HG03469 (cell line): ENCODE measurements around the gene GEN1.

Source experiments
- ATAC-seq: cut with Tn5 transposase; IDR thresholded peaks from one replicate; pipeline ENCODE4 v1.9.1; 2021; ENCODE audit warnings: mild to moderate bottlenecking, moderate library complexity, moderate number of reproducible peaks; ENCODE audit not compliant: unreplicated experiment

GEN1 gene

DNA sequence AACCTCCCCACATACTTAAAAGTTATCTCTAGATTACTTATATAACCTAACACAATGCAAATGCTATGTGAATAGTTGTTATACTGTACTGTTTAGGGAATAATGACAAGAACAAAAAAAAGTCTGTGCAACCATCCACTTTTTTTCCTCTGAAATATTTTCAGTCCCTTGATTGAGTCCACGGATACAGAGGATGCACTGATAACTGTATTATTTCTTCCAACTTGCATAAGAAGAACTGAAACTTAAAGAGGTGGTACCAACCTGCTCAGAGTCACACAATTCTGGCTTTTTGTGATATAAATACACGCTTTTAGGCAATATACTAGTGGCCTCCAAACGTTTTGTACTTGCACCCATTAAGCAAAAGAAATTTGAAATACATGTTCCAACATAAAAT, 1.7 kb upstream of the GEN1 start:
- peak; percentile 22 for ATAC-seq

DNA sequence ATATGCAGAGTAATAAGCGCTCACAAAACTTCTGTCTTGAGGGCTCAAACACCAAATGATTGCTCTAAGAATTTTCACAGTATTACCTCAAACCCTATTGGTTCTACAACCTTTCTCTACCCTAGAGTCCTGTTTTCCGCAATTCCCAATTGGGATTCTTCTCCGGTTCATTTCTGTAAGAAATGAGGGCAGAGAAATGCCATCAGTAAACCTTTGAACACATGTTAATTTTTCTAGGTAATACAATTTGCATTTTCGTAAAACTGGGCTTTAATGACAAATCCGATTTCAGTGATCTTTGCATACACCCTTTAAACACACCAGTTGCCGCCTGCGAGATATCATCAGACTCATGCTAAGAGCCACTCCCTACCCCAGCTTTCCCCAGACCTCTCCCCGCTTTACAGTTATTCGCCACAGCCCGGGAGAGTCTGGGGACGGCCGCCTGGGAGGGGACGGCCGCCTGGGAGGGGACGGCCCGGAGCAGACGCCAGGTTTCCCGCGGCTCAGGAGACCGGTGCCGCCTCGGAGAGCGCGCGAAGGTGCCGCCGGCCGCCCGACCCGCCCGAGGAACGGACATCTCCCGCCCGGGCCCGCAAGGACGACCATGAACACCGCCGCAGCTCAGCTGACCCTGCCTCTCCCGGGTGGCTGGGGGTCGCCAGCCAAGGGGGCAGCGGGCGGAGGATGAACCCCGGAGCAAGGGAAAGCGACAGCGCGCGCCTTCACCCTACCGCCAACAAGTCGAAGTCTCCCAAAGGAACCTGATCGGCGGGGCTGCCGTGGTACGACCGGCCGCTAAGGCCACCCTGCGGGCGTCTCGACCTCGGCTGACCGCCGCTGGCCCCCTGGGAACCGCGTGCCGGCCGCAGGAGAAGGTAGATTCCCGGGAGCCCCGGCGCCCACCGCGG, 791 bp upstream of the GEN1 start:
- ATAC-seq, result peak; percentile 24

DNA sequence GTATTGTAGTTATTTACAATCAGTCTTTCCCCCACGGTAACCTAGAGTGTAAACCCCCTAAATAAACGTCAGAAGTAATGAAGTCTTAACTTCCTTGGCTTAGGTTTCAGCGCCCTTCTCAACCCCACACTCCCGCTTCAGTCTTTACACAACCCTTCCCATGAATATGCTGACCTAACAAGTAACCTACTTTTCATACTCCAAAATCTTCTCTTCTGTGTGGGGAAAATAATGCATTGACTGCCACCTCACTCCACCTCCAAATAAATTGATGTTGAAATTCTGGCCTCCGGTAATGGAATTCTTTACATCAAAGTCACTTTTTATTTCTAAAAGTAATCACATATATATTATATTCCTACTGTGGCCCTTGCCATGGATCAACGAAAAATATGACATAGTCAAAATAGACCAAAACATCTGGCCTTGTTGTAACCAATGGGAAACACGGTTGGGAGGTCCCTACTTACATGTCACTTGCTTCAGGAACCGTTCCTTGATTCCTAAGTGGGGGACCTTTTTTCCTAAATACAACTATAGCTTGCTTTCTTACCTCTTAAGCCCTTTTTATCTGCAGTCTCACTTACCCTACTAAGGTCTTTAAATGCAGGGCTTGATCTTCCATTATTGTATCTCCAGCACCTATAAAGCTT, 961 bp downstream of the GEN1 start:
- no peak for ATAC-seq

DNA sequence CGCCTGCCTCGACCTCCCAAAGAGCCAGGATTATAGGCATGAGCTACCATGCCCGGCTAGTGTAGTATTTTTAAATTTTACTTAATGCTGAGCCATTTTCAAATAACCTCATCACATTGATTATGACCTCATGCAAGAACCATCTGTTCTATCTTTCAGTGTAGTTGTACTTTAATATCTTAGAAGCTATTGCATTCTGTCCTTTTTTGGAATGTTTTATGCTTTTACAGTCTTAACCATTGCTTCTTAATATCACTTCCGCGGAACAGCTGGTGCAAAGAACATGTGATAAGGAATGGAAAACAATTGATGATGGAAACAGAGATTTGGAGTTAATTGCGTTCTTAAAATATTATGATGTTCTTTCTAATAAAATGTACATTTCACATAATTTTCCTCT, 2.7 kb downstream of the GEN1 start:
- no peak for ATAC-seq

DNA sequence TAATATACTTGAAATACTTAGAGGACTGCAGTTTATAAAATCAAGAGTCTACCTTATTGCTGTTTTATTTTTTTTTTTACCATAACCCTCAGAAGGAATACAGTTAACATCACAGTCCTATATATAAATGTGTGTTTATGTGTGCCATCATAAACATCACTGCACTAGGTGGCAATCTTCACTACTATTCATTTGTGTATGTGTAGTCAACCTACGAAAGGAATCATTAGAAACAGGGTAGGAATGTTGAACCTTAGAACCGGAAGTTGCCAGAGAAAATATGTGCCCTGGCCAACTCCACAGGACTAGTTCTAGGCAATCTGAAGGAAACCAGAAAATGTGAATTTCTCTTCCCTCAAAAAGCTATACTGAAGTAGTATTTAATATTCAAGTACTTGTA, 3.4 kb downstream of the GEN1 start:
- ATAC-seq, result no peak

DNA sequence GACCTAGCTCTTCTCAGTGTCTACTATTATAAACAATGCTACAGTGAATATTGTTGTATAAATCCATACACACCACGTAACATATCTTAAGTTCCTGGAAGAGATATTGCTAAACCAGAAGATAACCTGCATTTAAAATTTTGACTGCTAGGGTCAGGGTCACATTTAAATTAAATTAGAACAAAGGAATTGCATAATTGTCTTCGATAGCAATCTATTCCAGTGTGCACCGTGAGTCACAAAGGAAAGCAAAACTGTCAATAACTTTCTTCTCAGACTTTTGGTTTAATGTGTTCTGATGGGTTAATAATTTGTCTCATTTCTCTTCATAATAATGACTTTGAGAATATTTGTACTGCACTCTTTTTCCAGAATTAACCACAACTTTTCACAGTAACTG, 4.2 kb downstream of the GEN1 start:
- ATAC-seq, result no peak

DNA sequence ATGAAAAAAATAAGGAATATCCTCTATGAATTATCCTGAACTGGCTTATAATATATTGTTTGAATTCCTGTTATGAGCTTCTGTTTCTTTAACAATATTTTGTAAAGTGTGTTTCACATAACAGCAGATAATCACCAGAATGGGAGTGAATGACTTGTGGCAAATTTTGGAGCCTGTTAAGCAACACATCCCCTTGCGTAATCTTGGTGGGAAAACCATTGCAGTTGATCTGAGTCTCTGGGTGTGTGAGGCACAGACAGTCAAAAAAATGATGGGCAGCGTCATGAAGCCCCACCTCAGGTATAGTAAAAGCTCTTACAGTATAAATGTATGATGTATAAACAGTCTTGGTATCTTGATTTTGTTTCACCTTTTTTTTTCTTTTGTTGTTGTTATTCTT, 5.9 kb downstream of the GEN1 start:
- no peak for ATAC-seq

DNA sequence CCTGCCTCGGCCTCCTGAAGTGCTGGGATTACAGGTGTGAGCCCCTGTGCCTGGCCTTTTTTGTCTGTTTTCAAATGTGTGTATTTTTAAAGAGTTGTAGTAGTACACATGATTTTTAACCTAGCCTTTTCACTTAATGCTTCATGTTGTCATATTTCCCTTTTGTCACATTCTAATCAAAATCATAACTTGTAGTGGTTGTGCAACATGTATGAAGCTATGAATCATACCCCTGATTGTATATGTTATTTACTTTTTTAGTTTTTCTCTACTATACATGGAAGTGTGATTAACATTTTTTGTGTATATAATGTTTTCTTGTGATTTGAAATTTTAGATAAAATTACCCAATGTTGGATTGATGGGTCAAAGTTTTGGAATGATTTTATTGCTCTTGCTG, 8.5 kb downstream of the GEN1 start:
- no peak for ATAC-seq

DNA sequence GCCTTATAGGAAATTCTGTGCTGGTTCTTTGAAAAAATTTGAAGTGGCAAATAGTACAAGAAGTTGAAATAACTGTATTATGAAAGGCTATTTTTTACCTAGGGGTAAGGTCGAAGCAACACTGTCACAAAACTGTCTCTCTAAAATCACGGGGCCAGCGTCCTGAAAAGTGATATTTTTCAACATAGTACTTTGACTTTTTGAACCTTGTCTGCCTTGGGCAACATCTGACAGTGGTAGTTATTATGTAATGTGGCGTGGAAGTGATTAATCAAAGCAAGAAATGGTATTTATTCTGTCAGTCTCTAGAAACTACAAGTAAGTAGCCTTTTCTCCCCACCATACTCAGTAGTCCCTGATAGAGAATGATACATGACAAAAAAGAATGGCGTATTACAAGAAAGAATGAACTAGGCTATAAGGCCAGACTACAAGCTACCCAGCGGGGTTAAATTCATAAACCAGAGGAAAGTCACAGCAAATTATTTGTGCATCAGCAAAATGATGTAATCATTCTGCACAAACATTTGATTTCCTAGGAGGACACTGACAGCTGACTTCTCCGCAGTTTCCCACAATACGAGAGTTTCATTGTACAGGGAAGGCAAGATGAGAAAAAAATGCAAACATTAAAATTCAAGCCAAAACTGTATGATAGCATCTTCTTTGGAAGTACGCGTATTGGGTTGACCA, 9.8 kb downstream of the GEN1 start:
- ATAC-seq, result no peak

DNA sequence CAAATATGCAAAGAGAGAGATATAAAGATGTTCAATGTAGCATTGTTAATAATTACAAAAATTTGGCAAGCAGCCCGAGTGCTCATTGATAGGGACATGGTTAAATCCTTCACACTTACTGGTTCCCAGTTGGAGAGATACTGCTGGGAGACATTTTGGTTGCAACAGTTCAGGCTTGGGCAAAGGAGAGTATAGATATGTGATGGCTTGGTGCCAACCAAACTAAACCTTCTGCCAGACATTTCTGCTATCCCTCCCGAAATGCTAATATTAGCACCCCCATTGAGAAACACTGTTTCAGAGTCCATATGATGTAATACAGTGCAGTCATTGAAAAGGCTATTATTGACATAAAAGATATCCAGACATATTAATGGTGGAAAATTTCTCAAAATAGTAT, 11.5 kb downstream of the GEN1 start:
- ATAC-seq, result no peak

DNA sequence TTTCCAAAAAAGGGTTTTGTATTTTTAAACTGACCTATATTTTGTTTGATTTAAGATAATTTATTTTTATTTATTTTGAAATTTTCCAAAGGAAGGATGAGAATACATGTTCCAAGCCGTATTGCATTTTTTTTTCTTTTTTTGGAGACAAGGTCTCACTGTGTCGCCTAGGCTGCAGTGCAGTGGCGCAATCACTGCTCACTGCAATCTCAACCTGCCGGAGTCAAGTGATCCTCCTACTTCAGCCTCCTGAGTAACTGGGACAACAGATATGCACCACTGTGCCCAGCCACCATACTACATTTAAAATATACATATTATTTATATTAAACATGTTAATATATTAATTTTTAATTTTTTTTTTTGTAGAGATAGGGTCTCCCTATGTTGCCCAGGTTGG, 15.0 kb downstream of the GEN1 start:
- no peak for ATAC-seq

DNA sequence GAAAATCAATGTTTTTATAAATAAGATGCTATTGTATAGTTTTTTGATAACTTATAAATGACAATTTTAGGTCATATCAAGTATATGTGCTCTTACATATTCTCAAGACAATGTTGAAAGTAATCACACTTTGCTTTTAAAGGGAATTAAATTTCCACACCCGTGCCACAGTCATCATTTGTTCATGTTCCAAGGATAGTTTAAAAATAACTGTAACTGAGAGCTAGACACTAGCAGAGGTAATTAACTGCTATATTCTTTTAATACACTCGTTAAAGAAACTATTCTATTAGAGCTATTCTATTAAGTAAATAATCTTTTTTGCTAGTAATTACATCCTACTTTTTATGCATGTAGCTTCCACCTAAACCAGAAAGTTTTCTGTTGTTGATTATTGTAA, 18.0 kb downstream of the GEN1 start:
- ATAC-seq, result no peak

DNA sequence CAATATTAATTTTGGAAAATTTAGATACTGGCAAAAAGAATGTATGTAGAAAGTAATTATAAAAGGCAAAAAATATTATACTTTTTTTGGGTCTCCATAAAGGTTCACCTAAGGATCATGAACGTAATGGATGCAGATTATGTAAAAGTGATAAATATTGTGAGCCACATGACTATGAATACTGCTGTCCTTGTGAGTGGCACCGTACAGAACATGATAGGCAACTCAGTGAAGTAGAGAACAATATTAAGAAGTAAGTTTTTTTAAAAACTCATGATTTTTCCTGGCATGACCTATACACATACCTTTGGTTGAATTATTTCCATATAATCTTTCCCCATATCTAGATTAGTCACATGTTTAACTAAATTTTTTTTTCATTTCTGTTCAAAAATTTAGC, 18.6 kb downstream of the GEN1 start:
- ATAC-seq, result no peak

DNA sequence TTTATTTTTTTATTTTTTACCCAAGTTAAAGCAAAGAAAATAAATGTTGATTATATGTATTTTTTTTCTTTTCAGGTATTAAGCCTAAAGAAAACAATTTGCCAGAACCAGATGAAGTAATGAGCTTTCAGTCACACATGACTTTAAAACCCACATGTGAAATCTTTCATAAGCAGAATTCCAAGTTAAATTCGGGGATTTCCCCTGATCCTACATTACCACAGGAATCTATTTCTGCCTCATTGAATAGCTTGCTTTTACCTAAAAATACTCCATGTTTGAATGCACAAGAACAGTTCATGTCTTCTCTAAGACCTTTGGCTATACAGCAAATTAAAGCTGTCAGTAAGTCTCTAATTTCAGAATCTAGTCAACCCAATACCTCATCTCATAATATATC, 26.6 kb downstream of the GEN1 start:
- no peak for ATAC-seq

DNA sequence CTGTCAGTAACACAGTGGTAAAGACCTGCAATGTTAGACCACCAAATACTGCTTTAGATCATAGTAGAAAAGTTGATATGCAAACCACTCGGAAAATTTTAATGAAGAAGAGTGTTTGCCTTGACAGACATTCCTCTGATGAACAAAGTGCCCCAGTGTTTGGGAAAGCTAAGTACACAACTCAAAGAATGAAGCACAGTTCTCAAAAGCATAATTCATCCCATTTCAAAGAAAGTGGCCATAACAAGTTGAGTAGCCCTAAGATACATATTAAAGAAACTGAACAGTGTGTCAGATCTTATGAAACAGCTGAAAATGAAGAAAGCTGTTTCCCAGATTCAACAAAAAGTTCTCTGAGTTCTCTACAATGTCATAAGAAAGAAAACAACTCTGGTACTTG, 27.5 kb downstream of the GEN1 start:
- no peak for ATAC-seq

DNA sequence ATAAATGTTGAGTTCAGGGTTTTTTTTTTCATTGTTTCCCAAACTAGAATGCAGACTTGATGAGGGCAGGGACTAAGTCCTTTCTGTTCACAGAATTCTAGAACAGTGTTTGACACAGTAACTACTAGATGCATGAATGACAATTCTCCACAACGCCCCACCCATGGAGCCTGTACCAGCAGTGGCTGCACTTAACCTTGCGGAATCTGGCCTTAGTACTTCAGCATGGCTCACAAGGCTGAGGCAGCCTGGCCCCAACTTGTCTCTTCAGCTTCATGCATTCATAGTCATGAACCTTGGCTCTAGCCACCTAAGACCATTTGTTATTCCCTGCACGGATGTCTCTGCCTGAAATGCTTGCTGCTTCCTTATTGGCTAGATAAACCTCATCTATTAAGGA, 32.8 kb downstream of the GEN1 start:
- no peak for ATAC-seq

DNA sequence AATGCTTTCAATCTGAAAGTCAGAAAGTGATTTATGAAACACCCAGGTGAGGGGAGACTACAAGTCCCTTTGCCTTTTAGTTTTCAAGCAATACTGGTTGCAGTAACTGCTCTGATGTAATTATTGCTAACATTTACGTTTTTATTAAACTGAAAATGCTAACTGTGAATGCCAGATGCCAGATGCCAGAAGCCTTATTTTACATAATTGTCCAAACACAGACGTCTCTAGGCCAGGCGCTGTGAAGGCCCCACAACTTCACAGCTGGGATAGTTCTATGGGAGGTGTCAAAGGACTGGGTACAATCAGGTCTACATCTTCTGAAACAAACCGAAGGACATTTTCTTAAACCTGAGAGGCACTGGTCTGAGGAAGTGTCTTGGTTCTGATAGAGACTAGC, 34.8 kb downstream of the GEN1 start:
- no peak for ATAC-seq

DNA sequence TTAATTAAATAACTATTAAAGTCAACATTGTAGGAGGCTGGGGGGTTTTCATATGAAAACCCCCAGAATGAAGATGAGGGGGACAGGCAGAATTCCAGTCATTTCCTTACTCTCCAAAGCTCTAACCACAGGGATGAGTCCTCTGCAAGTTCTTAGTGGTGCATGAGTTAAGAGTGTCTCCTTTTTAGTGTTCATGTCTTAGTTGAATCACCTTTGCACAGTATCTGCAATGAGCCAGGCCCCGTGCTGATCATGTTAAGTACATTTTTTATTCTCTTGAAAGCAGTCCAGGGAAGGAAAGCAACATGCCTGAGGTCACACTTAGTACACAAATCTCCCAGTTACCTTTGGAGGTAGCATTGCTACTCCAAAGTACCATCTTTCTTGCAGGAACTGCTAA, 36.6 kb downstream of the GEN1 start:
- ATAC-seq, result no peak

DNA sequence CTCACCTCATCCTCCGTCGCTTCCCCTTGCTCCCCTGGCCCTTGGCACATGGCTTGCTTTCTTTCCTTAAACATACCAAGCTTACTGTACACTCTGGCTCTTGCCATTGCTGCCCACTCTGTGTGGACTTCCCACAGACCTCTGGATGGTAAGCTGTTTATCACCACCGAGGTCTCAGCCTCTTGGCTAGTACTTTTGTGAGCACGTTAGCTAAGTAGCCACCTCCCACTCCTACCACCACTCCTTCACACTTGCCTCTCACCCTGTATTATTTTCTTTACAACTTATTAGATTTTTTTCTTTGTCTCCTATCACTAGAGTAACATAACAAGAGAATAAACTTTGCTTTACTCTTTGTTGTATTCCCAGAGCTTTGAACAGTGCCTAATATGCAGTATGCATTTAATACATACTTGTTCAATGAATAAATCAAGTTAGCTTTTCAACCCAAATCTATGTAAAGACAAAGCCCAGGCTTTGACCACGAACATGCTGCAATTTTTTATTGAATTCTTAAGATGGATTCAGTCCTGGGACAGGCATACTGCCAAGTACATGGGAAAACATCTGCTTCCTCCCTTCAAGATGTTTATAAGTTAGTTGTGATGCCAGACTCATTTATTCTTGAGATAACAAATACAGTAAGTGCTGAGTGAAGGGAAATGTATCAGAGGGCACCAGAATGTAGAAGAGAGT, 37.3 kb downstream of the GEN1 start:
- no peak for ATAC-seq

DNA sequence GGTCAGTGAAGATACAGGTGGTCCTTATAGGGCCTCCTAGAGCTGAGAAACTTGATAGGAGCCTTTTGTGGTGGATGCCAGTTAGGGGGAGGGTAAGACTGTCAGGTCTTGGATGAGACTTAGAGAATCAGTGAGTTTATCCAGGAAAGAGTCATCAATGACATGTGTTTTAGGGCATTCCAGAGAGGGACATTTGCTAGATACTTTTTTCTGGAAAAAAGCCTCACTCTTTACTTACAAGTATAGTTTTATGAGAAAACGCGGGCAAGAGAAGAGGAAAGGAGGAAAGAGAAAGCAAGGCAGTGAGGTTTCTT, 37.8 kb downstream of the GEN1 start:
- ATAC-seq, result no peak

DNA sequence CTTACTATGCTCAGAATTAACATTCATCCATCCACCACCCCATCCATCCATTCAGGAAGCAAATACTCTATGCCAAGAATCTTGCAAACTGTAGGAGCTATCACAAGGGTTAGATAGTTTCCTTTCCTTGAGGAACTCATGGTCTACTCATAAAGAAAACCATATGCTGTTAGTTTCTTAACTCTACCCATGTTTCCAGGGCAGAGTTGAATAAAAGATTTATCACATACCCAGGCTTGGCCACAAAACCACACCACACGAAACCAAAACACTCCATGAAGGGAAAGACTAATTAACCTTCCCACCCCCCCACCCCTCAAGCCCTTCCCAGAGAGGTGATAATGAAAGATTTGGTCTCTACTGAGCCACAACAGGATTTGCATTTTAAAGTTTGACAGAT, 38.6 kb downstream of the GEN1 start:
- ATAC-seq, result no peak

DNA sequence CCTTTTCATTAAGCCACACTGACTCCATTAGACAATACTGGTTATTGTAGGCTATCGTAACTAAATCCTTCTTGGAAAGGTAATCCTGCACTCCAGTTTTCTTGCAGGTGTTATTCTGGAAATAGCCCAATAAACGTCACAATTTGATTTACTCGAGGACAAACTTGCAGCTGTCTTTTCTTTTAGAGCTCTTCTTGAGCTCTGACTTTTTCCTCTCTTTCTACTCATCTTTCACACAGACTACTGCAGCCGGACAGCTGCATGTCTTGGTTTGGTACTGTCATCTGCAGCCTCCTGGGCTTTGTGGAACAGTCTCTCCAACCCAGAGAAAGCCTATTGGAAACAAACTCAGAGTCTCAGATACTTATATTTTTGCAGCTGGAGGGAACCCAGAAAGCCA, 39.4 kb downstream of the GEN1 start:
- no peak for ATAC-seq
